ENCODE results near the gene ANKRD52.

DNA sequence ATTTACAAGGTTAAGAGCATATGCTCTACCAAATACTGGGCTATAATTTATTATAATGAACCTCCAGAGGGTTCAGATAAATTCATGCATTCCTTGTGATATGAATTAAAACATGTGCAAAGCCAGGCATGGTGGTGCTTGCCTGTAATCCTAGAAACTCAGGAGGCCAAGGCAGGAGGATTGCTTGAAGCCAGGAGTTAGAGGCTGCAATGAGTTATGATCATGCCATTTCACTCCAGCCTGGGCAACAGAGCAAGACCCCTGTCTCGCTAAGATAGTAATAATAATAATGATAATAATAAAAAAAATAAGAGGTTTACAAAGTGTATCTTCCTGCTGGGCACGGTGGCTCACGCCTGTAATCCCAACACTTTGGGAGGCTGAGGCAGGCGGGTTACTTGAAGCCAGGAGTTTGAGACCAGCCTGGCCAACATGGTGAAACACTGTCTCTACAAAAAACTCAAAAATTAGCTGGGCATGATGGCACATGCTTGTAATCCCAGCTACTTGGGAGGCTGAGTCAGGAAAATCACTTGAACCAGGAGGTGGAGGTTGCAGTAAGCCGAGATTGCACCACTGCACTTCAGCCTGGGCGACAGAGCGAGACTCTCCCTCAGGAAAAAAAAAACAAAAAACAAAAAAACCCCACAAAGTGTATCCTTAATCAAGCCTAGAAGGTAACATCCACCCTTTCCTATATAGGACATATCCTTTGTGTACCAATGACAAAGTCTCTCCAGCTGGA is 49.2 kb upstream of the ANKRD52 start:
- TF ChIP-seq, protein P1, sequence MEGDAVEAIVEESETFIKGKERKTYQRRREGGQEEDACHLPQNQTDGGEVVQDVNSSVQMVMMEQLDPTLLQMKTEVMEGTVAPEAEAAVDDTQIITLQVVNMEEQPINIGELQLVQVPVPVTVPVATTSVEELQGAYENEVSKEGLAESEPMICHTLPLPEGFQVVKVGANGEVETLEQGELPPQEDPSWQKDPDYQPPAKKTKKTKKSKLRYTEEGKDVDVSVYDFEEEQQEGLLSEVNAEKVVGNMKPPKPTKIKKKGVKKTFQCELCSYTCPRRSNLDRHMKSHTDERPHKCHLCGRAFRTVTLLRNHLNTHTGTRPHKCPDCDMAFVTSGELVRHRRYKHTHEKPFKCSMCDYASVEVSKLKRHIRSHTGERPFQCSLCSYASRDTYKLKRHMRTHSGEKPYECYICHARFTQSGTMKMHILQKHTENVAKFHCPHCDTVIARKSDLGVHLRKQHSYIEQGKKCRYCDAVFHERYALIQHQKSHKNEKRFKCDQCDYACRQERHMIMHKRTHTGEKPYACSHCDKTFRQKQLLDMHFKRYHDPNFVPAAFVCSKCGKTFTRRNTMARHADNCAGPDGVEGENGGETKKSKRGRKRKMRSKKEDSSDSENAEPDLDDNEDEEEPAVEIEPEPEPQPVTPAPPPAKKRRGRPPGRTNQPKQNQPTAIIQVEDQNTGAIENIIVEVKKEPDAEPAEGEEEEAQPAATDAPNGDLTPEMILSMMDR (IDR thresholded peaks at IDR 0.05) = no peak
- no peak for TF ChIP-seq EP300 (IDR thresholded peaks at IDR 0.05)
- TF ChIP-seq POLR2A (IDR thresholded peaks at IDR 0.05) = no peak
